Measurements from ENCODE around the gene NKX6-2.

GRCh38 chr10:132806110-132806509, 20.2 kb upstream of the NKX6-2 start:
- no peak for TF ChIP-seq CTCF (IDR thresholded peaks at IDR 0.05; ENCODE audit: low read length)
- TF ChIP-seq EZH2 (IDR thresholded peaks at IDR 0.05; ENCODE audit: borderline replicate concordance, low read length): no peak
